Thyroid gland (tissue), 4 donors: ENCODE measurements around the gene ROBO4. TPM values are rescaled to one million over a fixed set of nuclear protein-coding genes. Genes with fewer than 3 reads are reported as not detected.

Experiments
- DNase-seq, 2 donors: peaks; one replicate each; pipeline ENCODE4 v3.0.0-alpha.2; 2019
- H3K27ac ChIP-seq, 3 donors: fragments of 200-600 bp; sonication (generic); 1 replicate in 2 of 3; 2 replicates in 1 of 3; pipeline ENCODE4 v1.5.1; 2016 to 2019; ENCODE audit warnings: mild to moderate bottlenecking in 1 of 3, moderate library complexity in 1 of 3
- H3K27me3 ChIP-seq: fragments of 200-600 bp; sonication (generic); one replicate; pipeline ENCODE4 v1.5.1; 2019
- H3K36me3 ChIP-seq, 2 donors: fragments of 200-600 bp; sonication (generic); one replicate each; pipeline ENCODE4 v1.5.1; 2016 to 2019
- H3K4me1 ChIP-seq, 2 donors: fragments of 200-600 bp; sonication (generic); one replicate each; pipeline ENCODE4 v1.5.1; 2017 to 2019
- H3K4me3 ChIP-seq, 3 donors: fragments of 200-600 bp; sonication (generic); replicated peaks in 1 of 3; 1 replicate in 2 of 3; 2 replicates in 1 of 3; pipeline ENCODE4 v1.5.1; 2016; ENCODE audit warnings: mild to moderate bottlenecking in 1 of 3
- H3K9me3 ChIP-seq: fragments of 200-600 bp; sonication (generic); one replicate; pipeline ENCODE4 v1.5.1; 2017
- CTCF ChIP-seq, 6 experiments: fragments of 200-600 bp in 3 of 6; fragments of 450-650 bp in 3 of 6; sonication (generic) in 3 of 6; IDR thresholded peaks; one replicate each; pipeline ENCODE4 v1.5.1; 2016 to 2019; ENCODE audit warnings: antibody characterized with exemption in 6 of 6, mild to moderate bottlenecking in 2 of 6, inconsistent platforms in 1 of 6, moderate library complexity in 1 of 6
- POLR2A ChIP-seq, 2 donors: fragments of 450-650 bp; IDR thresholded peaks; one replicate each; pipeline ENCODE4 v1.6.1; 2017; ENCODE audit warnings: antibody characterized with exemption in 2 of 2, mild to moderate bottlenecking in 2 of 2, moderate library complexity in 1 of 2
- WGBS, 2 donors: methylation state at CpG; one replicate each; pipeline ENCODE4 v1.1.5; 2017; 5-methylcytosine and 5-hydroxymethylcytosine counted together
- intact Hi-C: fragments of 100-400 bp; cut with DNase I; formaldehyde crosslinking; loops from one replicate; pipeline ENCODE4 v1.15.1; 2023
- total RNA-seq, 4 donors: library from RNA; depleted of rRNA; stranded (reverse); fragments of >200 nt; gene quantifications; one replicate each; pipeline ENCODE4 v1.2.3, GENCODE V29; 2016

ROBO4 gene
- total RNA-seq, 4 donors from 2014 or later, result 12.3 to 47.6 (median 32.6) TPM

GRCh38 chr11:124839972-124840621, 57.6 kb downstream of the ROBO4 start:
- intact Hi-C loops, result loop anchor here (5.0 kb wide), 1 partner anchor 193 kb away; no protein-coding TSS in a partner anchor
- H3K4me1 ChIP-seq, result peaks cover 12 to 37% of the 10 kb centered on the region in 2 donors
- peaks cover 6% of the 10 kb centered on the region for H3K27me3 ChIP-seq
- no peak overlapping the region for H3K27ac ChIP-seq
- no peak for TF ChIP-seq POLR2A (IDR thresholded peaks at IDR 0.05)
- TF ChIP-seq CTCF (IDR thresholded peaks at IDR 0.05), result no peak
- no peaks in the 10 kb centered on the region for H3K9me3 ChIP-seq
- H3K4me3 ChIP-seq, result peak overlapping the region in 1 of 3 donors; percentile 36
- no peak for DNase-seq
- H3K36me3 ChIP-seq, result no peaks in the 10 kb centered on the region
- WGBS, 2 donors, result 40 to 51% methylated on average over 19 to 20 of the region's 20 CpGs

GRCh38 chr11:124839128-124839971, 58.3 kb downstream of the ROBO4 start:
- Histone ChIP-seq H3K27me3 (no peaks in the 10 kb centered on the region), H3K27ac (no peak overlapping the region), H3K4me1 (peaks cover 12 to 41% of the 10 kb centered on the region in 2 donors), H3K36me3 (no peaks in the 10 kb centered on the region), H3K4me3 (peak overlapping the region in 1 of 3 donors; percentile 36), H3K9me3 (no peaks in the 10 kb centered on the region)
- 5 to 11% methylated on average over 9 to 28 of the region's 87 CpGs for WGBS, 2 donors
- peak; percentile 37 to 40 for DNase-seq
- TF ChIP-seq CTCF (IDR thresholded peaks at IDR 0.05), result no peak
- no peak for TF ChIP-seq POLR2A (IDR thresholded peaks at IDR 0.05)
- intact Hi-C loops, result loop anchor here (5.0 kb wide), 1 partner anchor 192 kb away; no protein-coding TSS in a partner anchor

GRCh38 chr11:124838805-124839127, 58.9 kb downstream of the ROBO4 start:
- Histone ChIP-seq H3K36me3 (no peaks in the 10 kb centered on the region), H3K4me1 (peaks cover 12 to 41% of the 10 kb centered on the region in 2 donors), H3K27ac (no peak overlapping the region), H3K9me3 (no peaks in the 10 kb centered on the region), H3K27me3 (no peaks in the 10 kb centered on the region), H3K4me3 (peak overlapping the region in 1 of 3 donors; percentile 36)
- intact Hi-C loops, result loop anchor here (5.0 kb wide), 1 partner anchor 191 kb away; no protein-coding TSS in a partner anchor
- DNase-seq, result no peak
- no peak for TF ChIP-seq POLR2A (IDR thresholded peaks at IDR 0.05)
- no peak for TF ChIP-seq CTCF (IDR thresholded peaks at IDR 0.05)
- WGBS, 2 donors, result 42 to 47% methylated on average over 5 of the region's 5 CpGs

GRCh38 chr11:124837491-124837856, 60.2 kb downstream of the ROBO4 start:
- no peaks in the 10 kb centered on the region for H3K36me3 ChIP-seq
- peaks cover 12 to 31% of the 10 kb centered on the region in 2 donors for H3K4me1 ChIP-seq
- intact Hi-C loops, result loop anchor here (2.0 to 5.0 kb wide), 2 partner anchors 169 to 190 kb away; no protein-coding TSS in a partner anchor
- WGBS, 2 donors, result 24 to 31% methylated on average over 3 of the region's 3 CpGs
- no peak overlapping the region for H3K4me3 ChIP-seq
- H3K27me3 ChIP-seq, result no peaks in the 10 kb centered on the region
- TF ChIP-seq POLR2A (IDR thresholded peaks at IDR 0.05) (no peak), CTCF (IDR thresholded peaks at IDR 0.05) (peak in 5 of 6 experiments; percentile 22 to 61 (median 41))
- H3K27ac ChIP-seq, result peak overlapping the region in 1 of 3 donors; percentile 92
- peak; percentile 23 to 39 for DNase-seq
- H3K9me3 ChIP-seq, result no peaks in the 10 kb centered on the region
